ENCODE data around the gene NTRK3.

The NTRK3 gene

DNA sequence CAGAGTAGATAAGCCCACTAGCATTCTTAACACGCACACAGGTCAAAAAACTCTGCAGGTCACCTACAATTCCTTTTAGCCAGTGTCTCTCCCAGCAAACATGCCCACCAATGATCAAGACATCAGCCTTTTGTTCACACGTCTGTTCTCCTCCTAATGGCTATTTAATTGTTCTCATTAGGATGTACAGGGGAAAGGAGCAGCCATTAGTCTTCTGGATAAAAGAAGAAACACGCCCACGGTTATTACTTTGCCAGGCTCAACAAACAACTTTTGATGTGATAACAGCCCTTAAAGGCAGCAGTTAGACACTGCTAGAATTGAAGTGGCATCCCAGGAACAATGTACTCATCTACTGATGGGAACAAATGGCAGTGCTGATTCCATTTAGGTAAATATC, 108.8 kb downstream of the NTRK3 start:
- no peak for DNase-seq (ENCODE audit: low read depth)
- H3K4me3 ChIP-seq (ENCODE audit: low read length) = no peak overlapping the region
- TF ChIP-seq, protein P1, sequence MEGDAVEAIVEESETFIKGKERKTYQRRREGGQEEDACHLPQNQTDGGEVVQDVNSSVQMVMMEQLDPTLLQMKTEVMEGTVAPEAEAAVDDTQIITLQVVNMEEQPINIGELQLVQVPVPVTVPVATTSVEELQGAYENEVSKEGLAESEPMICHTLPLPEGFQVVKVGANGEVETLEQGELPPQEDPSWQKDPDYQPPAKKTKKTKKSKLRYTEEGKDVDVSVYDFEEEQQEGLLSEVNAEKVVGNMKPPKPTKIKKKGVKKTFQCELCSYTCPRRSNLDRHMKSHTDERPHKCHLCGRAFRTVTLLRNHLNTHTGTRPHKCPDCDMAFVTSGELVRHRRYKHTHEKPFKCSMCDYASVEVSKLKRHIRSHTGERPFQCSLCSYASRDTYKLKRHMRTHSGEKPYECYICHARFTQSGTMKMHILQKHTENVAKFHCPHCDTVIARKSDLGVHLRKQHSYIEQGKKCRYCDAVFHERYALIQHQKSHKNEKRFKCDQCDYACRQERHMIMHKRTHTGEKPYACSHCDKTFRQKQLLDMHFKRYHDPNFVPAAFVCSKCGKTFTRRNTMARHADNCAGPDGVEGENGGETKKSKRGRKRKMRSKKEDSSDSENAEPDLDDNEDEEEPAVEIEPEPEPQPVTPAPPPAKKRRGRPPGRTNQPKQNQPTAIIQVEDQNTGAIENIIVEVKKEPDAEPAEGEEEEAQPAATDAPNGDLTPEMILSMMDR (IDR thresholded peaks at IDR 0.05; ENCODE audit: insufficient read depth, low read depth, low read length, missing control alignments) = no peak

DNA sequence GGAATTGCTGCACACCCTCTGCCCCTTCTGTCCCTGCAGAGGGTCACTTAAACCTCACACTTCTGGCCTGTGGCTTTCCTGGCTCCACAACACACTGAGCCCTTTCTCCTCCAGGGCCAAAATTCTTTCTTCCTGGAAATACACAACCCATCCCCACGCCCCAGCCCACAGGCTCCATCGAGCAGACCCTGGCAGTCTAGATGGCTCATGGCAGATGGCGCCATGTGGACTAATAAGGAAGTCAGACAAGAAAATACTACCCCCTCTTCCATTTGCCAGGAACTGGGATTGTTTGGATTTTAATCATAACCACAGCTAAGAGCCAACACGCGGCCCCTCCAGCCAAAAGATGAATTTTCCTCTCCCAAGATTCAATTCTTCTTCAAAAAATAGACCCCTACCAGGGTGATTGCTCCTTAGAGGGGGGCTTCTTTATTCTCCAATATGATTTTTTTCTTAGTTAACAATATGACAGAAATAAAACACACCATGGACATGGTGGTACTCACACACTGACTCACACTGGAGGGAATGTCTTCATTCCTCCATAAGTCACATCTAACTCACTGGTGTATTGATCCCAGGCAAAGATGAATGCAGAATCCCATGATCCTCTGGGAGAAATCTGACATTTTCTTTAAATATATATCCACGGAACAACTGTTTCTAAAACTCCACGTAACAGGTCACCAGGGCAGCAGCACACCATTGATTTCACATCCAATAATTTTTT, 111.5 kb downstream of the NTRK3 start:
- DNase-seq (ENCODE audit: low read depth) = no peak
- TF ChIP-seq, protein P1 (IDR thresholded peaks at IDR 0.05; ENCODE audit: insufficient read depth, low read depth, low read length, missing control alignments) = no peak
- H3K4me3 ChIP-seq (ENCODE audit: low read length) = no peak overlapping the region

DNA sequence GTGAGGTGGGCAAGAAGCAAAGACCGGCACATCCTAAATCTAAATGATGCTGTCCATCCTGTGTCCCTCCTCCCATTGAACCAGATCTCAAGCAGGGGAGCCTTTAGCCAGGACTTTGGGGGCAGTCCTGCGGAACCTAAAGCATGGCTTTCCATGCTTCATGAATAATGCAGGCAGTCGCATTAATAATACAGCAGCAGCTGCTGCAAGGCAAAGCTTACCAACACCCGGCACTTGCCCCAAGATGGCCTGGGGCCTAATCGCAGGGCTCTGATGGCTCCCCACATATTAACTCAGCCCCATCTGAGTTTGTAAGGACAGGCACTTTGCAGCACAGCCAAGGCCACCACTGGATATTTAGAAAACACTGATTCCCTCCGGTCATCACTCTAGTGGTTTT, 114.4 kb downstream of the NTRK3 start:
- DNase-seq (ENCODE audit: low read depth) = no peak
- H3K4me3 ChIP-seq (ENCODE audit: low read length) = no peak overlapping the region
- TF ChIP-seq, protein P1 (IDR thresholded peaks at IDR 0.05; ENCODE audit: insufficient read depth, low read depth, low read length, missing control alignments) = no peak

DNA sequence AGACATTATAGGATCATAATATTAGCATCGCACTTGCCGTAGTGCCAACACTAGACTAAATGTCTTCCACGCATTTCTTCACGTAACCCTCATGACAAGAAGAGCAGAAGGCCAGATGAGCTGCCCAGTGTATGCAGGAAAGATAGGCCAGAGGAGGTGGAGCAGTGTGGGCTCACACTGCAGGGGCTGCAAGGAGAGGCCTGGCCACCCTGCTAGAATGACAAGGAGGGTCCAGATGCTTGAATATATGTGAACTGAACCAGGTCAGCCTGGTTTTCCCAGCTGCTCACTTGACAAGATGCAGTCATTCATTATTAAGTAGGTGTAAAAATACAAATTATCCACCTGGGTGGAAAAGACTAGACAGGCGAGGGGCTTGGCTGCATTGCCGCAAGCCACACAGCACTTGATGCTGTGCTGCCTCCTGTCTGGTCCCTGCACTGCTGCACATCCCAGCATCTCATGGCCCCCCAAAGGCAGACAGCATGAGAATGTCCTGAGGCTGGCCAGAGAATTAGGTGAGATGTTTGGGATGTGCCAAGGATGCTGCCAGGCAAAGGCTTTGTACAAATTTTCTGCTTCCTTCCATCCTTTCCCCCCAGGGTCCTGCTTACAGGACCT, 115.2 kb downstream of the NTRK3 start:
- DNase-seq (ENCODE audit: low read depth) = no peak
- TF ChIP-seq, protein P1 (IDR thresholded peaks at IDR 0.05; ENCODE audit: insufficient read depth, low read depth, low read length, missing control alignments) = no peak
- H3K4me3 ChIP-seq (ENCODE audit: low read length) = no peak overlapping the region

DNA sequence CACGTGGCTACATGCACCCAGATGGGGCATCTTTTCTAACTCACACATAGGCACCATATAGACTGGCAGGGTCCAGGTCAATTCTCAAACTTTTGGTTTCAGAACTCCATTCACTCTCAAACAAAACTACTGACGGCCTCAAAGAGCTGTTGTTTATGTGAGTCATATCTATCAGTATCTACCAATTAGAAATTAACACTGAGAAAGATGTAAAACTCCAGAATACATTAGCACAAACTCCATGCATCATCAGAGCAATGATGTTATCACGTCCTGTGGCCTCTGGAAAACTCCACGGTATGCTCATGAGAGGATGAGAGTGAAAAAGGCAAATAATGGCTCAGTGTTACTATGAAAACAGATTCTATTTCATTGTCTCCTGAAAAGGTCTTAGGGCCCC, 116.1 kb downstream of the NTRK3 start:
- TF ChIP-seq, protein P1 (IDR thresholded peaks at IDR 0.05; ENCODE audit: insufficient read depth, low read depth, low read length, missing control alignments) = no peak
- no peak for DNase-seq (ENCODE audit: low read depth)
- H3K4me3 ChIP-seq (ENCODE audit: low read length) = no peak overlapping the region

DNA sequence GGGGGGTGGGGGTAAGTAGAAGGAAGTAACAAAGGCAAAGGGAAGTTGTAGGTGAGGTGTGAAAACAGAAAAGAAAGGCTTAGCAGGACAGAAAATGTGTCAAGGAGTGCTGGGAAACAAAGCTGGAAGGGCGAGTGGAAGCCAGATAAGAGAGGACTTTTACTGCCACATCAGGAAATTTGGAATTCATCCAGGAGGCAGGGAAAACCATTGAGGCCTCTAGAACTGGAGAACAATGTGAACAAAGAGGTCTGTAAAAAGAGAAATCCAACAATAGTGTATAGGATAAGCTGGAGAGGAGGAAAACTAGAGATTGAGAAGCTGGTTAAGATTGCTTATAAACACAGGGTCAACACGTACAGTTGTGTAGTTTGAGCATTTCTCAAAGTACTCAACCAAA, 116.6 kb downstream of the NTRK3 start:
- DNase-seq (ENCODE audit: low read depth) = no peak
- TF ChIP-seq, protein P1 (IDR thresholded peaks at IDR 0.05; ENCODE audit: insufficient read depth, low read depth, low read length, missing control alignments) = no peak
- H3K4me3 ChIP-seq (ENCODE audit: low read length) = no peak overlapping the region

DNA sequence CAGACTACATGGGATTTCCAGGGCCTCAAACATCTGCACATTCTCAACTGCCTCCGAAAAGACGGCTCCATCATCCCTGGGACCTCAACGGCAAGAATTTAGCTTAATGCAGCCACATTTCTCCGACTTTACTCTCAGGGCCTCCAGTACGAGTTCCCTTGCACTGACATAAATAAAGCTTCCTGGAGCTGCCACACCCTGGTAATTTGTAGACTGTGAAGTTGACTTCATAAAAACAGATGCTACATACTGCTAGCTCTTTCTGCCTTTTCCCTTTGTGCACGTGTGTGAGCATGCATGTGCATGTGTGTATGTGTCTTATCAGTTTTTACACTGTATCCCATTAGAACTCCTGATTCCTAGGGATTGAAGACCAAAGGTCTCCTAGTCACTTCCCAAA, 122.7 kb downstream of the NTRK3 start:
- TF ChIP-seq, protein P1 (IDR thresholded peaks at IDR 0.05; ENCODE audit: insufficient read depth, low read depth, low read length, missing control alignments) = no peak
- no peak overlapping the region for H3K4me3 ChIP-seq (ENCODE audit: low read length)
- no peak for DNase-seq (ENCODE audit: low read depth)
